GM18498 (cell line): Measurements from ENCODE around the gene SH3GL1.

Source experiments
- ATAC-seq: cut with Tn5 transposase; IDR thresholded peaks from one replicate; pipeline ENCODE4 v1.9.1; 2021; ENCODE audit warnings: mild to moderate bottlenecking, moderate library complexity; ENCODE audit not compliant: unreplicated experiment

The SH3GL1 gene

DNA sequence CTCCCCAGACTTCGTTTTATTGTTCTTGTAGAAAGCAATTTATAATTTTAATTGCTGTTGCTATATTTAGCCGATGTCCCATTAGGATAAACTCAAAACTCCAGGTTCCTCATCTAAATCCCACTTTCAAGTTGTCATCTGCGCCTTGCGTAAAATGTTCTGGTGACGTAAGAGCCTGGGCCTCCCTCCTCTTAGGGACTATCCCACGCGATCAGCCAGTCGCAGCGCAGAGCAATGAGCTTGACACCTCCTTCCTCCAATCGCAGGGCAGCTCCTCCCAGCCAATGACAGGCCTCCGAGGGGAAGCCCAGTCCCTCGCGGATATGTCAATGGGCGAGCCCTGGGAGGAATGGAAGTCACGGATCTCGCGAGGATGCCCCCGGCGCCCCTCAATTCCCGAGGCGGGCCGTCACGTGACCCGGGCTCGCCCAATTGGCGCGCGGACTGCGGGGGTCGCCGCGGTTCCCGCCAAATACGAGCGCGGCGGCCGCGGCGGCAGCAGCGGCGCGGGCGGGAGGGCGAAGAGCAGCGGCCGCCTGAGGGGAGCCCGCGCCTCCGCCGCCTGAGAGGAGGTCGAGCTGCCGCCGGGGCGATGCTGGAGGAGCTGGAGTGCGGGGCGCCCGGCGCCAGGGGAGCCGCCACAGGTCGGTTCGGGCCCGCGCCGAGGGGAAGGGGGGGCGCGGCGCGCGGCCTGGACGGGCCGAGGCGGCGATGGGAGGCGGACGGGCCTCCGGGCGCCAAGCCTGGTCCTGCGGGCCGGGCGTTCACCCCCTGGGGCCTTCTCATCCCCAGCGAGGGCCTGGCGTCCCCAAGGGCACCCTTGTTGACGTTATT lies 2.0 kb upstream of the SH3GL1 start, which contains the start of gene CHAF1A:
Gene CHAF1A (plus strand): TSS at position 470 of the 834 bp plus-strand sequence. CDS start 123 bp downstream, at position 593.
- peak; percentile 76 for ATAC-seq

DNA sequence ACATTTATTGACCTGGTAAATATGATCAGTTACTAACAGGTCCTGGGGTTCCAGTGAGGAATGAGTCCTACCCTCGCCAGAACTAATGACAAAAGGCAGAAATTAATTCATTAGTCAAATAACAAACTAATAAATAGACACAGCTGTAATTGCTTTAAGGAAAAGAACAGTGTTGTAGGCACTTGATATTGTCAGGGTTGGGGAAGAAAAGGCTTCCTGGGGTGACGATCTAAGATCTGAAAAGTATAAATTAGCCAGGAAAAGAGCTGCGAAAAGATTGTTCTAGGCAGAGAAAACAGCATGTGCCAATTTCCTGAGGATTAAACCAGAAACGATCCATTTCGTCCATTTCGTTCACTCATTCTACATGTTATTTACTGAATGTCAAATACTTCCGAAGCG lies 1.4 kb upstream of the SH3GL1 start:
- ATAC-seq: no peak

- peak; percentile 9 for ATAC-seq
Observed at GRCh38 chr19:4399812-4400134, 574 bp downstream of the SH3GL1 start.

GRCh38 chr19:4396949-4397783 lies 3.2 kb downstream of the SH3GL1 start:
- no peak for ATAC-seq

- ATAC-seq: no peak
Observed at GRCh38 chr19:4393947-4394590, 6.3 kb downstream of the SH3GL1 start.

DNA sequence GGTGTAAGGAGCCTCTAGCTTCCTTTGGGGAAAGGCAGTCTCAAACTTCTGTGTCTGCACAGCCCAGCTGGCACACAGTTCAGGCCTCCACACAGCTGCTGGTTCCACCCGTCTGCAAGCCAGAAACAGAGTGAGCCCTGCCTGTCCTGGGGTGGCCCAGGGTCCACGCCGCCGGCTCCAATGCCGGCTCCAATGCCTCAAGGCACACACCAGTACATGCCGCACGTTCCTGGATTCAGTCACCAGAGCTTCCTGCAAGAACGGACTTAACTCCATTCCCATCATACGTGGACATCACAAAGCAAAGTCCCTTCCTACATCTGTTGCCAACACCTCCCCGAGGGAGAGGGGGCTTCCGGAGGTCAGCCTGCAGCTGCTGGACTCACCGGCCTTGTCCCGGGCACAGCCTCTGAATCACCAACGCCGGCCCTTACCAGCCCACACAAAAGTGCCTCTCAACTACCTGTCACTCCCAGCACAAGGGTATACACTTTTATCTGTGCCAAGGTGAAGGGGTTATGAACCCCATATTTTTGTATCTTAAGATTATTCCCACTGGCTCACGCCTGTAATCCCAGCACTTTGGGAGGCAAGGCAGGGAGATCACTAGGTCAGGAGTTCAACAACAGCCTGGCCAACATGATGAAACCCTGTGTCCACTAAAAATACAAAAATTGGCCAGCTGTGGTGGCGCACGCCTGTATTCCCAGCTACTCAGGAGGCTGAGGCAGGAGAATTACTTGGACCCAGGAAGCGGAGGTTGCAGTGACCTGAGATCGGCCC lies 8.5 kb downstream of the SH3GL1 start:
- ATAC-seq: no peak

DNA sequence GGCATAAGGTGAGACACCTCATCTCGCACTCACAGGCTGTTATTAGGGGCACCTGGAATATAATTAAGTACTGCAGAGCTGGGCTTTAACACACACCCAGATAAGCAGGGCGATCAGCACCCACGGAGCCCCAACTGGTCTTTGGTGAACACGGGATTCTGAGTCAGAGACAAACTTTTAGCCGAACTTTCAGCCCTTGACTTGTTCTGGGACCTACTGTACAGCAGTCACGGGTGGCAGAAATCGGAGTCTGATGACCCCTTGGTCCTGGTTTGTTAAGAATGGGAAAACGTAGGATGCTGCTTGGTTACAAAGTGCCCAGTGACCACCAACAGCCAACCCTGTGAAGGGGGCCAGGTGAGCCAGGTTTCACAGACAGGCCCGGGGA lies 9.0 kb downstream of the SH3GL1 start:
- no peak for ATAC-seq

DNA sequence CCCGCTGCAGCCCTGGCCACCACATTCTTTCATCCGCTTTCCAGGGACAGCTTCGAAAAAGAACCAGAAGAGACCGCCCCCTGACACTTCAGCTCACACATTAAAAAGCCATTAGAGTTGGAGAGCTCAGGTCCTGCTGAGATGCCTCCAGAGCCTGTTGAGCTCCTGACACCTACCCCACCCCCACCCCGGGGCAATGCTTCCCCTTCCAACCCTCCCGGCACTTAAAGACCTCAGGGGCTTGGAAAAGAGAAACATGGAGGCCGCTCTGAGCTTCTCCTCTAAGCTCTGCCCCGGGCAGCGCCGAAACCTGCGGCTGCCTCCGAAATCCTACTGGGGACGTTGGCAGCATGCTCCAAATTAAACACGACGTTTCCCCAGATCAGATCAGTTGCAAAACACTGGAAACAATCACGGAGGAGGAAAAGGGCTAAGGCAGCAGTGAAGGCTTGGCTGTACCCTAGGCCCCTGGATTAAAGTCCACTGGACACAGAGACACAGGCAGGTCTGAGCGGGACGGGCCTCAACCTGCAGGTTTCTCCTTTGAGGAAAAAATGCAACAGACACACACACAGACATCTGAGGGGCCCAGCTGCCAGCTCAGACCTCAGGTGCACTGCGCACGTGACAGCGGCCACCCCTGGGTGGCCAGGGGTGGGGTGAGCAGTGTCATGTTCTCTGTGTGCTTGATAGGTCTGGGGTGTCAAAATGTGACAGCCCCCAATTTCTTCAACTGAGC lies 9.6 kb downstream of the SH3GL1 start:
- no peak for ATAC-seq

- no peak for ATAC-seq
Observed at GRCh38 chr19:4390017-4390566, 10.3 kb downstream of the SH3GL1 start.

- no peak for ATAC-seq
Observed at GRCh38 chr19:4389511-4390016, 10.8 kb downstream of the SH3GL1 start.

DNA sequence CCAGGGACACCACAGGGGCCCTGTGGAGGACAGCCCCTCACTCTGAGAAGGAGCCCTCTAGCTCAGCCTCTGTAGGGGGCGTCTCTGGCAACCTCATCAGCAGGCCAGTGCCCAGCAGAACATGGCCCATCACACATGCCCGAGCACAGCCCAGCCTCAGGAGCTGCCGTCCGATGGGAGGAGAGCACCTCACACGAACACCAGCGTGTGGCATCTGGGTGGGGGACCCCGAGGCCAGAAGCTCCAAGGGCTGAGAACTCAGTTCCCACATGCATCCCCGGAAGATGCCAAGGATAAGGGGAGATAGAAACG lies 11.3 kb downstream of the SH3GL1 start:
- no peak for ATAC-seq

- ATAC-seq: no peak
Observed at GRCh38 chr19:4388337-4389063, 11.8 kb downstream of the SH3GL1 start.

GRCh38 chr19:4386041-4386782 lies 14.1 kb downstream of the SH3GL1 start:
- no peak for ATAC-seq

GRCh38 chr19:4385291-4386040 lies 14.9 kb downstream of the SH3GL1 start:
- ATAC-seq: no peak

DNA sequence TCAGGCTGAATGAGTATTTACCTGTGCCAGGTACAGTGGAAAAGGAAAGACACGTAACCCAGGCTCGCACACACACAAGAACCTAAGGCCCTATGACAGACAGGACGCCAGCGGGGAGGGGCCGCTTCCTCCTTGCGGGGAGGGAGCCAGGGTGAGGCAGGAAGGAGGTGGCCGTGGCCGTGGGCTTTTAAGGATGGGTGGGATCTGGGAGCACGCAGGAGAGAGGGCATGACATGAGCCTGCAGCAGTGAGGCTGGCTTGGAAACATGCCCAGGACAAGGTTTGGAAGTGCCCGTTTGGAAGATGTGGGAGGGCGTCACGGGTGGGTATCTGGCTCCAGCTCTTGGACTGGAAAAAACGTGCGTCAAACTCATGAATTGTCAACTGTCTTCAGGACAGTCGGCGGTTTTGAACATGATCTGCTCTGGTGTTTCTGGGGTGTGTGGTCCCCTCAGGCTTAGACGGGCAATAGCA lies 20.1 kb downstream of the SH3GL1 start:
- ATAC-seq: peak; percentile 34

GRCh38 chr19:4379383-4380253 lies 20.7 kb downstream of the SH3GL1 start:
- peak; percentile 19 for ATAC-seq

DNA sequence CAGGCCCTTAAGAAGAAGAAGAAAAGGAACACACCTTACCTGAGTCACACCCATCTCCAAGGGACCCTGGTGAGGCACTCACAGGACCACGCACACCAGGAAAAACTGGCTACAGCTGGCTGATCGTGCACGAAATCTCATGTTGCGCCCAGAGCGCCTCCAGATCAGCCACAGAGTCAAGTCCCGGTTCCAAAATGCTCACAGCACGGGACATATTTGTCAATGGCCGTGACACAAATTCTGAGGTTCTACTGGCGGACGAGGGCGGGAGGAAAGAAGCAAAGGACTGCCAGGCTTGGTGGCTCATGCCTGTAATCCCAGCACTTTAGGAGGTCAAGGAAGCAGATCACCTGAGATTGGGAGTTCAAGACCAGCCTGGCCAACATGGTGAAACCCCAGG lies 21.5 kb downstream of the SH3GL1 start:
- no peak for ATAC-seq
